ENCODE results near the gene MYMX.
A peak's percentile ranks its signal among the peaks of the same experiment; 100 is the strongest.

The MYMX gene

DNA sequence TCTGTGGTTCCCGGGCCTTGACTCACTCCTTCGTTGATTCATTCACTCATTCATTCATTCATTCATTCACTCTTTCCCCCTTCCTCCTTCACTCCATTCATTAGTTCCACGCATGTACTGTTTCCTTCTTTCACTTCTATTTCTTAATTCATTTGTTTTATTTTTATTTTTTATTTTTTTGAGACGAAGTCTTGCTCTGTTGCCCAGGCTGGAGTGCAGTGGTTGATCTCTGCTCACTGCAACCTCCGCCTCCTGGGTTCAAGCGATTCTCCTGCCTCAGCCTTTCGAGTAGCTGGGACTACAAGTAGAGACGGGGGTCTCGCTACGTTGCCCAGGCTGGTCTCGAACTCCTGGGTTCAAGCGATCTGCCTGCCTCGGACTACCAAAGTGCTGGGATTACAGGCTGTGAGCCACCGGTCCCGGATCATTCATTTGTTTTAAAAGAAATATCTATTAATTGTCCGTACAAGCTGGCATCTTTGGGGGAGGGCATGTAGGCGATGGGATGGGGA, 49.1 kb downstream of the MYMX start (continued):
- TF ChIP-seq, protein P1, sequence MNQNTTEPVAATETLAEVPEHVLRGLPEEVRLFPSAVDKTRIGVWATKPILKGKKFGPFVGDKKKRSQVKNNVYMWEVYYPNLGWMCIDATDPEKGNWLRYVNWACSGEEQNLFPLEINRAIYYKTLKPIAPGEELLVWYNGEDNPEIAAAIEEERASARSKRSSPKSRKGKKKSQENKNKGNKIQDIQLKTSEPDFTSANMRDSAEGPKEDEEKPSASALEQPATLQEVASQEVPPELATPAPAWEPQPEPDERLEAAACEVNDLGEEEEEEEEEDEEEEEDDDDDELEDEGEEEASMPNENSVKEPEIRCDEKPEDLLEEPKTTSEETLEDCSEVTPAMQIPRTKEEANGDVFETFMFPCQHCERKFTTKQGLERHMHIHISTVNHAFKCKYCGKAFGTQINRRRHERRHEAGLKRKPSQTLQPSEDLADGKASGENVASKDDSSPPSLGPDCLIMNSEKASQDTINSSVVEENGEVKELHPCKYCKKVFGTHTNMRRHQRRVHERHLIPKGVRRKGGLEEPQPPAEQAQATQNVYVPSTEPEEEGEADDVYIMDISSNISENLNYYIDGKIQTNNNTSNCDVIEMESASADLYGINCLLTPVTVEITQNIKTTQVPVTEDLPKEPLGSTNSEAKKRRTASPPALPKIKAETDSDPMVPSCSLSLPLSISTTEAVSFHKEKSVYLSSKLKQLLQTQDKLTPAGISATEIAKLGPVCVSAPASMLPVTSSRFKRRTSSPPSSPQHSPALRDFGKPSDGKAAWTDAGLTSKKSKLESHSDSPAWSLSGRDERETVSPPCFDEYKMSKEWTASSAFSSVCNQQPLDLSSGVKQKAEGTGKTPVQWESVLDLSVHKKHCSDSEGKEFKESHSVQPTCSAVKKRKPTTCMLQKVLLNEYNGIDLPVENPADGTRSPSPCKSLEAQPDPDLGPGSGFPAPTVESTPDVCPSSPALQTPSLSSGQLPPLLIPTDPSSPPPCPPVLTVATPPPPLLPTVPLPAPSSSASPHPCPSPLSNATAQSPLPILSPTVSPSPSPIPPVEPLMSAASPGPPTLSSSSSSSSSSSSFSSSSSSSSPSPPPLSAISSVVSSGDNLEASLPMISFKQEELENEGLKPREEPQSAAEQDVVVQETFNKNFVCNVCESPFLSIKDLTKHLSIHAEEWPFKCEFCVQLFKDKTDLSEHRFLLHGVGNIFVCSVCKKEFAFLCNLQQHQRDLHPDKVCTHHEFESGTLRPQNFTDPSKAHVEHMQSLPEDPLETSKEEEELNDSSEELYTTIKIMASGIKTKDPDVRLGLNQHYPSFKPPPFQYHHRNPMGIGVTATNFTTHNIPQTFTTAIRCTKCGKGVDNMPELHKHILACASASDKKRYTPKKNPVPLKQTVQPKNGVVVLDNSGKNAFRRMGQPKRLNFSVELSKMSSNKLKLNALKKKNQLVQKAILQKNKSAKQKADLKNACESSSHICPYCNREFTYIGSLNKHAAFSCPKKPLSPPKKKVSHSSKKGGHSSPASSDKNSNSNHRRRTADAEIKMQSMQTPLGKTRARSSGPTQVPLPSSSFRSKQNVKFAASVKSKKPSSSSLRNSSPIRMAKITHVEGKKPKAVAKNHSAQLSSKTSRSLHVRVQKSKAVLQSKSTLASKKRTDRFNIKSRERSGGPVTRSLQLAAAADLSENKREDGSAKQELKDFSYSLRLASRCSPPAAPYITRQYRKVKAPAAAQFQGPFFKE (tag by site-specific recombination; IDR thresholded peaks at IDR 0.05; ENCODE audit: borderline replicate concordance): no peak
- TF ChIP-seq, protein P2, sequence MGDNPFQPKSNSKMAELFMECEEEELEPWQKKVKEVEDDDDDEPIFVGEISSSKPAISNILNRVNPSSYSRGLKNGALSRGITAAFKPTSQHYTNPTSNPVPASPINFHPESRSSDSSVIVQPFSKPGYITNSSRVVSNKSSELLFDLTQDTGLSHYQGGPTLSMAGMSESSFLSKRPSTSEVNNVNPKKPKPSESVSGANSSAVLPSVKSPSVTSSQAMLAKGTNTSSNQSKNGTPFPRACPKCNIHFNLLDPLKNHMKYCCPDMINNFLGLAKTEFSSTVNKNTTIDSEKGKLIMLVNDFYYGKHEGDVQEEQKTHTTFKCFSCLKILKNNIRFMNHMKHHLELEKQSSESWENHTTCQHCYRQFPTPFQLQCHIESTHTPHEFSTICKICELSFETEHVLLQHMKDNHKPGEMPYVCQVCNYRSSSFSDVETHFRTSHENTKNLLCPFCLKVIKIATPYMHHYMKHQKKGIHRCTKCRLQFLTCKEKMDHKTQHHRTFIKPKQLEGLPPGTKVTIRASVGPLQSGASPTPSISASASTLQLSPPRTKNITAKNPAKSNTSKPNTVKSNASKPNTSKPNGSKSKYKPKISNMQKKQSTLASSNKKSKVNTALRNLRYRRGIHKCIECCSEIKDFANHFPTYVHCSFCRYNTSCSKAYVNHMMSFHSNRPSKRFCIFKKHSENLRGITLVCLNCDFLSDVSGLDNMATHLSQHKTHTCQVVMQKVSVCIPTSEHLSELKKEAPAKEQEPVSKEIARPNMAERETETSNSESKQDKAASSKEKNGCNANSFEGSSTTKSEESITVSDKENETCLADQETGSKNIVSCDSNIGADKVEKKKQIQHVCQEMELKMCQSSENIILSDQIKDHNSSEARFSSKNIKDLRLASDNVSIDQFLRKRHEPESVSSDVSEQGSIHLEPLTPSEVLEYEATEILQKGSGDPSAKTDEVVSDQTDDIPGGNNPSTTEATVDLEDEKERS (tag by site-specific recombination; IDR thresholded peaks at IDR 0.05): no peak
- TF ChIP-seq ZBTB21 (tag by site-specific recombination; IDR thresholded peaks at IDR 0.05) (0 out of 2 replicates have a peak, but pooled peaks have one; percentile 25), YY1 (tag by site-specific recombination; IDR thresholded peaks at IDR 0.05) (no peak), GFI1B (tag by site-specific recombination; IDR thresholded peaks at IDR 0.05) (no peak), ZNF175 (tag by site-specific recombination; IDR thresholded peaks at IDR 0.05) (no peak), ZNF311 (tag by site-specific recombination; IDR thresholded peaks at IDR 0.05; ENCODE audit: borderline replicate concordance) (no peak), ZNF112 (tag by site-specific recombination; IDR thresholded peaks at IDR 0.05) (no peak), ZNF24 (tag by site-specific recombination; IDR thresholded peaks at IDR 0.05) (peak; percentile 100), ZNF146 (tag by site-specific recombination; IDR thresholded peaks at IDR 0.05) (no peak), ZSCAN23 (tag by site-specific recombination; IDR thresholded peaks at IDR 0.05) (0 out of 2 replicates have a peak, but pooled peaks have one; percentile 56), EGR2 (tag by site-specific recombination; IDR thresholded peaks at IDR 0.05; ENCODE audit: low read depth) (peak; percentile 42; the same call in 1 of the 2 replicates), KLF16 (tag by site-specific recombination; IDR thresholded peaks at IDR 0.05) (no peak)
- TF ChIP-seq, protein P3, sequence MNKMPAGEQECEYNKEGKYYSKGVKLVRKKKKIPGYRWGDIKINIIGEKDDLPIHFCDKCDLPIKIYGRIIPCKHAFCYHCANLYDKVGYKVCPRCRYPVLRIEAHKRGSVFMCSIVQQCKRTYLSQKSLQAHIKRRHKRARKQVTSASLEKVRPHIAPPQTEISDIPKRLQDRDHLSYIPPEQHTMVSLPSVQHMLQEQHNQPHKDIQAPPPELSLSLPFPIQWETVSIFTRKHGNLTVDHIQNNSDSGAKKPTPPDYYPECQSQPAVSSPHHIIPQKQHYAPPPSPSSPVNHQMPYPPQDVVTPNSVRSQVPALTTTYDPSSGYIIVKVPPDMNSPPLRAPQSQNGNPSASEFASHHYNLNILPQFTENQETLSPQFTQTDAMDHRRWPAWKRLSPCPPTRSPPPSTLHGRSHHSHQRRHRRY (tag by site-specific recombination; IDR thresholded peaks at IDR 0.05): no peak
- TF ChIP-seq, protein P4, sequence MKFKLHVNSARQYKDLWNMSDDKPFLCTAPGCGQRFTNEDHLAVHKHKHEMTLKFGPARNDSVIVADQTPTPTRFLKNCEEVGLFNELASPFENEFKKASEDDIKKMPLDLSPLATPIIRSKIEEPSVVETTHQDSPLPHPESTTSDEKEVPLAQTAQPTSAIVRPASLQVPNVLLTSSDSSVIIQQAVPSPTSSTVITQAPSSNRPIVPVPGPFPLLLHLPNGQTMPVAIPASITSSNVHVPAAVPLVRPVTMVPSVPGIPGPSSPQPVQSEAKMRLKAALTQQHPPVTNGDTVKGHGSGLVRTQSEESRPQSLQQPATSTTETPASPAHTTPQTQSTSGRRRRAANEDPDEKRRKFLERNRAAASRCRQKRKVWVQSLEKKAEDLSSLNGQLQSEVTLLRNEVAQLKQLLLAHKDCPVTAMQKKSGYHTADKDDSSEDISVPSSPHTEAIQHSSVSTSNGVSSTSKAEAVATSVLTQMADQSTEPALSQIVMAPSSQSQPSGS (tag by site-specific recombination; IDR thresholded peaks at IDR 0.05; ENCODE audit: low read depth): no peak
- TF ChIP-seq, protein P5, sequence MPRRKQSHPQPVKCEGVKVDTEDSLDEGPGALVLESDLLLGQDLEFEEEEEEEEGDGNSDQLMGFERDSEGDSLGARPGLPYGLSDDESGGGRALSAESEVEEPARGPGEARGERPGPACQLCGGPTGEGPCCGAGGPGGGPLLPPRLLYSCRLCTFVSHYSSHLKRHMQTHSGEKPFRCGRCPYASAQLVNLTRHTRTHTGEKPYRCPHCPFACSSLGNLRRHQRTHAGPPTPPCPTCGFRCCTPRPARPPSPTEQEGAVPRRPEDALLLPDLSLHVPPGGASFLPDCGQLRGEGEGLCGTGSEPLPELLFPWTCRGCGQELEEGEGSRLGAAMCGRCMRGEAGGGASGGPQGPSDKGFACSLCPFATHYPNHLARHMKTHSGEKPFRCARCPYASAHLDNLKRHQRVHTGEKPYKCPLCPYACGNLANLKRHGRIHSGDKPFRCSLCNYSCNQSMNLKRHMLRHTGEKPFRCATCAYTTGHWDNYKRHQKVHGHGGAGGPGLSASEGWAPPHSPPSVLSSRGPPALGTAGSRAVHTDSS (tag by site-specific recombination; IDR thresholded peaks at IDR 0.05): no peak
- TF ChIP-seq, protein P6, sequence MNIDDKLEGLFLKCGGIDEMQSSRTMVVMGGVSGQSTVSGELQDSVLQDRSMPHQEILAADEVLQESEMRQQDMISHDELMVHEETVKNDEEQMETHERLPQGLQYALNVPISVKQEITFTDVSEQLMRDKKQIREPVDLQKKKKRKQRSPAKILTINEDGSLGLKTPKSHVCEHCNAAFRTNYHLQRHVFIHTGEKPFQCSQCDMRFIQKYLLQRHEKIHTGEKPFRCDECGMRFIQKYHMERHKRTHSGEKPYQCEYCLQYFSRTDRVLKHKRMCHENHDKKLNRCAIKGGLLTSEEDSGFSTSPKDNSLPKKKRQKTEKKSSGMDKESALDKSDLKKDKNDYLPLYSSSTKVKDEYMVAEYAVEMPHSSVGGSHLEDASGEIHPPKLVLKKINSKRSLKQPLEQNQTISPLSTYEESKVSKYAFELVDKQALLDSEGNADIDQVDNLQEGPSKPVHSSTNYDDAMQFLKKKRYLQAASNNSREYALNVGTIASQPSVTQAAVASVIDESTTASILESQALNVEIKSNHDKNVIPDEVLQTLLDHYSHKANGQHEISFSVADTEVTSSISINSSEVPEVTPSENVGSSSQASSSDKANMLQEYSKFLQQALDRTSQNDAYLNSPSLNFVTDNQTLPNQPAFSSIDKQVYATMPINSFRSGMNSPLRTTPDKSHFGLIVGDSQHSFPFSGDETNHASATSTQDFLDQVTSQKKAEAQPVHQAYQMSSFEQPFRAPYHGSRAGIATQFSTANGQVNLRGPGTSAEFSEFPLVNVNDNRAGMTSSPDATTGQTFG (tag by site-specific recombination; IDR thresholded peaks at IDR 0.05; ENCODE audit: borderline replicate concordance): no peak
- TF ChIP-seq, protein P7, sequence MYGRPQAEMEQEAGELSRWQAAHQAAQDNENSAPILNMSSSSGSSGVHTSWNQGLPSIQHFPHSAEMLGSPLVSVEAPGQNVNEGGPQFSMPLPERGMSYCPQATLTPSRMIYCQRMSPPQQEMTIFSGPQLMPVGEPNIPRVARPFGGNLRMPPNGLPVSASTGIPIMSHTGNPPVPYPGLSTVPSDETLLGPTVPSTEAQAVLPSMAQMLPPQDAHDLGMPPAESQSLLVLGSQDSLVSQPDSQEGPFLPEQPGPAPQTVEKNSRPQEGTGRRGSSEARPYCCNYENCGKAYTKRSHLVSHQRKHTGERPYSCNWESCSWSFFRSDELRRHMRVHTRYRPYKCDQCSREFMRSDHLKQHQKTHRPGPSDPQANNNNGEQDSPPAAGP (tag by site-specific recombination; IDR thresholded peaks at IDR 0.05): 0 out of 2 replicates have a peak, but pooled peaks have one; percentile 5

Measured in HEK293 (cell line).